HepG2 (cell line): ENCODE measurements around the gene GEMIN8. TPM values are rescaled to one million over a fixed set of nuclear protein-coding genes. Genes with fewer than 3 reads are reported as not detected.

Source experiments
- CREB1 ChIP-seq, 2 experiments: fragments of 450-650 bp in 1 of 2; IDR thresholded peaks; 2 replicates each; pipeline ENCODE4 v1.6.1; 2016 to 2017; ENCODE audit warnings: control low read depth in 1 of 2, mild to moderate bottlenecking in 1 of 2, missing compliant biosample characterization in 1 of 2, missing genetic modification characterization in 1 of 2
- ERF ChIP-seq: IDR thresholded peaks from 2 replicates; pipeline ENCODE4 v1.6.1; 2018; ENCODE audit warnings: missing biosample characterization, missing genetic modification reagents
- GTF3A ChIP-seq: sonication (generic); formaldehyde crosslinking; conservative IDR thresholded peaks from 2 replicates; pipeline ENCODE4 v1.4.0; 2020; ENCODE audit warnings: mild to moderate bottlenecking, missing genetic modification reagents
- HNRNPLL ChIP-seq: fragments of 200-400 bp; formaldehyde crosslinking; IDR thresholded peaks from 2 replicates; pipeline ENCODE4 v1.6.1; 2017; ENCODE audit warnings: mild to moderate bottlenecking, low read depth, low read length; ENCODE audit not compliant: poor library complexity, severe bottlenecking
- JARID2 ChIP-seq: sonication (generic); formaldehyde crosslinking; IDR thresholded peaks from 2 replicates; pipeline ENCODE4 v1.8.1; 2023; ENCODE audit warnings: missing genetic modification reagents, inconsistent platforms; ENCODE audit not compliant: insufficient replicate concordance
- KAT7 ChIP-seq: IDR thresholded peaks from 2 replicates; pipeline ENCODE4 v1.6.1; 2018; ENCODE audit warnings: borderline replicate concordance, missing compliant biosample characterization
- NAIF1 ChIP-seq: sonication (generic); formaldehyde crosslinking; IDR thresholded peaks from 2 replicates; pipeline ENCODE4 v1.5.0; 2020; ENCODE audit warnings: mild to moderate bottlenecking, missing genetic modification reagents, borderline replicate concordance
- PBX3 ChIP-seq: sonication (generic); formaldehyde crosslinking; IDR thresholded peaks from 2 replicates; pipeline ENCODE4 v1.8.1; 2023; ENCODE audit warnings: missing genetic modification reagents, inconsistent platforms, borderline replicate concordance
- SYNCRIP ChIP-seq: fragments of 200-400 bp; formaldehyde crosslinking; IDR thresholded peaks from 2 replicates; pipeline ENCODE4 v1.6.1; 2018; ENCODE audit warnings: mild to moderate bottlenecking, low read depth, low read length; ENCODE audit not compliant: insufficient read depth
- TFDP2 ChIP-seq: sonication (generic); formaldehyde crosslinking; IDR thresholded peaks from 2 replicates; pipeline ENCODE4 v1.4.0; 2020; ENCODE audit warnings: missing genetic modification reagents
- ZFP36L2 ChIP-seq: sonication (generic); formaldehyde crosslinking; IDR thresholded peaks from 2 replicates; pipeline ENCODE4 v1.4.0; 2020; ENCODE audit warnings: missing genetic modification reagents
- ZNF609 ChIP-seq: sonication (generic); formaldehyde crosslinking; IDR thresholded peaks from 2 replicates; pipeline ENCODE4 v1.4.0; 2020; ENCODE audit warnings: mild to moderate bottlenecking, missing genetic modification reagents, borderline replicate concordance
- ZNF710 ChIP-seq: sonication (generic); formaldehyde crosslinking; IDR thresholded peaks from 2 replicates; pipeline ENCODE4 v1.5.0; 2020; ENCODE audit warnings: mild to moderate bottlenecking, missing genetic modification reagents, borderline replicate concordance
- ZXDC ChIP-seq: sonication (generic); formaldehyde crosslinking; IDR thresholded peaks from 2 replicates; pipeline ENCODE4 v1.5.0; 2020; ENCODE audit warnings: mild to moderate bottlenecking, missing genetic modification reagents
- polyA plus RNA-seq, 8 experiments: library from polyadenylated mRNA; depleted of rRNA in 3 of 8; stranded (reverse) in 7 of 8; unstranded in 1 of 8; fragments of >200 nt; fragmentation: Illumina TruSeq in 4 of 8; extraction: Trizol in 4 of 8; gene quantifications; 2 replicates each; pipeline versions ENCODE4 v1.2.1 to v1.2.3, GENCODE V29; 2011 to 2016; ENCODE audit warnings: low read depth in 4 of 8, missing spikeins in 1 of 8, mixed read lengths in 1 of 8; ENCODE audit not compliant: insufficient read depth in 1 of 8
- total RNA-seq, 5 experiments: library from RNA; depleted of rRNA; stranded (reverse); fragments of >200 nt; fragmentation: Illumina TruSeq; extraction: Trizol; gene quantifications; 2 replicates each; pipeline ENCODE4 v1.2.3, GENCODE V29; 2016; ENCODE audit warnings: low read depth in 1 of 5

Gene GEMIN8
- total and polyA plus RNA-seq, 2 of the 13 experiments (the other 11 are each of a cell fraction or from before 2014, with no cell fraction given): 9.7 to 23.7 TPM

- TF ChIP-seq ZNF609 (CRISPR knock-in tag): 0 out of 2 replicates have a peak, but pooled peaks have one; percentile 17
- TF ChIP-seq ZNF710 (CRISPR knock-in tag): no peak
- peak; percentile 47; the same call in 1 of the 2 replicates for TF ChIP-seq KAT7 (CRISPR knock-in tag)
- TF ChIP-seq TFDP2 (CRISPR knock-in tag): 0 out of 2 replicates have a peak, but pooled peaks have one; percentile 31
- TF ChIP-seq CREB1 (IDR thresholded peaks at IDR 0.05): peak; percentile 83
- peak; percentile 90 for TF ChIP-seq CREB1 (CRISPR knock-in tag; IDR thresholded peaks at IDR 0.05)
- peak; percentile 54; the same call in 1 of the 2 replicates for TF ChIP-seq ERF (CRISPR knock-in tag)
- peak; percentile 59; the same call in 1 of the 2 replicates for TF ChIP-seq ZXDC (CRISPR knock-in tag)
- peak; percentile 82 for TF ChIP-seq NAIF1
- TF ChIP-seq ZFP36L2 (CRISPR knock-in tag): no peak
- TF ChIP-seq HNRNPLL: peak; percentile 99
- 0 out of 2 replicates have a peak, but pooled peaks have one; percentile 54 for TF ChIP-seq GTF3A (CRISPR knock-in tag)
- no peak for TF ChIP-seq PBX3 (CRISPR knock-in tag)
- no peak for TF ChIP-seq JARID2 (CRISPR knock-in tag)
- no peak for TF ChIP-seq SYNCRIP
Observed at GRCh38 chrX:14029425-14030173, at the start of gene GEMIN8 (continued).
